H1 (cell line): ENCODE results near the gene TGFBR2. TPM values are rescaled to one million over a fixed set of nuclear protein-coding genes. Genes with fewer than 3 reads are reported as not detected.

ENCODE experiments used
- CTCF ChIA-PET: fragments of 300-600 bp; sonication (Branson Sonifier 250); formaldehyde crosslinking; loops from one replicate; lab custom pipeline; 2021; ENCODE audit not compliant: partially characterized antibody; lab: Charles Lee
- POLR2A ChIA-PET: fragments of 300-600 bp; sonication (Branson Sonifier 250); formaldehyde crosslinking; loops from one replicate; lab custom pipeline; 2021; ENCODE audit warnings: inconsistent platforms; ENCODE audit not compliant: partially characterized antibody; lab: Charles Lee
- DNase-seq, 2 experiments: peaks; one replicate each; pipeline versions ENCODE4 v3.0.0 to v3.0.0-alpha.2; 2010 to 2022; ENCODE audit warnings: low spot score in 2 of 2, low read depth in 1 of 2, mixed read lengths in 1 of 2
- FAIRE-seq: peaks from 2 replicates; lab custom pipeline; 2011; peaks lifted over from hg19 to GRCh38; lab: Jason Lieb, UNC
- H2AFZ ChIP-seq: 2 replicates; pipeline ENCODE4 v1.8.1; 2012; ENCODE audit warnings: low read length, inconsistent platforms
- H2AK5ac ChIP-seq: 2 replicates; pipeline ENCODE4 v1.6.1; 2013; ENCODE audit warnings: low read depth, low read length
- H2BK120ac ChIP-seq: replicated peaks from 2 replicates; pipeline ENCODE3; 2013; ENCODE audit warnings: low read depth, low read length, inconsistent platforms
- H2BK12ac ChIP-seq: 2 replicates; pipeline ENCODE4 v1.6.1; 2013; ENCODE audit warnings: low read depth, low read length
- H2BK15ac ChIP-seq: 2 replicates; pipeline ENCODE4 v1.6.1; 2013; ENCODE audit warnings: low read length
- H2BK20ac ChIP-seq: 2 replicates; pipeline ENCODE4 v1.6.1; 2013; ENCODE audit warnings: low read length
- H2BK5ac ChIP-seq: 2 replicates; pipeline ENCODE4 v1.6.1; 2013; ENCODE audit warnings: low read depth, low read length
- H3K14ac ChIP-seq: 2 replicates; pipeline ENCODE4 v1.6.1; 2013; ENCODE audit warnings: inconsistent platforms; ENCODE audit not compliant: insufficient read length
- H3K18ac ChIP-seq: 2 replicates; pipeline ENCODE4 v1.6.1; 2013; ENCODE audit warnings: low read length; ENCODE audit errors: extremely low read depth
- H3K23ac ChIP-seq: 2 replicates; pipeline ENCODE4 v1.6.1; 2013; ENCODE audit warnings: inconsistent platforms; ENCODE audit not compliant: insufficient read length
- H3K23me2 ChIP-seq: 2 replicates; pipeline ENCODE4 v1.6.1; 2013; ENCODE audit warnings: low read depth, low read length
- H3K27ac ChIP-seq: 2 replicates; pipeline ENCODE4 v1.6.1; 2011; ENCODE audit warnings: low read depth, low read length, inconsistent platforms
- H3K27me3 ChIP-seq, 4 experiments: replicated peaks in 1 of 4; 1 replicate in 1 of 4; 2 replicates in 3 of 4; pipeline versions ENCODE4 v1.6.1 to v1.8.1; 2011 to 2013; ENCODE audit warnings: low read length in 3 of 4, mild to moderate bottlenecking in 3 of 4, inconsistent platforms in 2 of 4, mixed read lengths in 2 of 4, moderate library complexity in 1 of 4; ENCODE audit not compliant: control insufficient read depth in 3 of 4, insufficient read depth in 3 of 4; ENCODE audit errors: extremely low read depth in 1 of 4
- H3K36me3 ChIP-seq, 4 experiments: 2 replicates each; pipeline versions ENCODE4 v1.6.1 to v1.8.1; 2011 to 2013; ENCODE audit warnings: mild to moderate bottlenecking in 4 of 4, low read length in 3 of 4, moderate library complexity in 2 of 4, control low read depth in 1 of 4, inconsistent platforms in 1 of 4; ENCODE audit not compliant: insufficient read depth in 4 of 4, control insufficient read depth in 2 of 4
- H3K4ac ChIP-seq: replicated peaks from 2 replicates; pipeline ENCODE3; 2013; ENCODE audit warnings: low read length, low read depth, mixed read lengths, inconsistent platforms; ENCODE audit not compliant: insufficient read length
- H3K4me1 ChIP-seq, 4 experiments: replicated peaks in 1 of 4; 1 replicate in 1 of 4; 2 replicates in 3 of 4; pipeline versions ENCODE4 v1.6.1 to v1.8.1; 2011 to 2013; ENCODE audit warnings: low read length in 3 of 4, inconsistent platforms in 2 of 4, mixed read lengths in 1 of 4; ENCODE audit not compliant: insufficient read depth in 4 of 4, control insufficient read depth in 3 of 4
- H3K4me2 ChIP-seq, 2 experiments: 2 replicates each; pipeline versions ENCODE4 v1.6.1 to v1.8.1; 2011 to 2013; ENCODE audit warnings: low read depth in 2 of 2, low read length in 2 of 2, control low read depth in 1 of 2, inconsistent platforms in 1 of 2, mild to moderate bottlenecking in 1 of 2; ENCODE audit not compliant: insufficient read depth in 1 of 2
- H3K4me3 ChIP-seq, 4 experiments: fragments of 200-600, 300-600 bp in 1 of 4; sonication (generic), shearing (Covaris generic), sonication (Bioruptor Twin) in 1 of 4; 2 replicates each; pipeline versions ENCODE4 v1.5.1 to v1.8.1; 2011 to 2016; ENCODE audit warnings: low read length in 4 of 4, low read depth in 3 of 4, control low read depth in 2 of 4, inconsistent platforms in 2 of 4, mild to moderate bottlenecking in 2 of 4, mixed read lengths in 1 of 4, moderate library complexity in 1 of 4; ENCODE audit not compliant: insufficient read depth in 2 of 4; ENCODE audit errors: extremely low read depth in 1 of 4
- H3K56ac ChIP-seq: replicated peaks from 2 replicates; pipeline ENCODE3; 2013; ENCODE audit warnings: low read depth, mild to moderate bottlenecking, mixed read lengths, low read length, inconsistent platforms; ENCODE audit not compliant: insufficient read length
- H3K79me1 ChIP-seq: 2 replicates; pipeline ENCODE4 v1.6.1; 2013; ENCODE audit warnings: low read depth, low read length, control low read depth
- H3K79me2 ChIP-seq, 2 experiments: 2 replicates each; pipeline versions ENCODE4 v1.6.1 to v1.8.1; 2012 to 2013; ENCODE audit warnings: low read length in 2 of 2, mild to moderate bottlenecking in 2 of 2, inconsistent platforms in 1 of 2; ENCODE audit not compliant: insufficient read depth in 2 of 2, control insufficient read depth in 1 of 2
- H3K9ac ChIP-seq, 4 experiments: replicated peaks in 1 of 4; 1 replicate in 1 of 4; 2 replicates in 3 of 4; pipeline versions ENCODE4 v1.6.1 to v1.8.1; 2011 to 2013; ENCODE audit warnings: low read depth in 3 of 4, low read length in 3 of 4, control low read depth in 2 of 4, mild to moderate bottlenecking in 2 of 4, moderate library complexity in 2 of 4, inconsistent platforms in 1 of 4; ENCODE audit errors: extremely low read depth in 1 of 4
- H3K9me3 ChIP-seq, 2 experiments: 2 replicates each; pipeline versions ENCODE4 v1.6.1 to v1.8.1; 2012 to 2013; ENCODE audit warnings: mild to moderate bottlenecking in 2 of 2, moderate library complexity in 2 of 2, control low read depth in 1 of 2, inconsistent platforms in 1 of 2, low read depth in 1 of 2, low read length in 1 of 2, mixed read lengths in 1 of 2; ENCODE audit not compliant: insufficient read depth in 2 of 2
- H4K20me1 ChIP-seq, 2 experiments: replicated peaks in 1 of 2; 2 replicates each; pipeline versions ENCODE3 to v1.8.1; 2011 to 2013; ENCODE audit warnings: inconsistent platforms in 2 of 2, low read length in 2 of 2, mild to moderate bottlenecking in 1 of 2; ENCODE audit not compliant: insufficient read depth in 2 of 2, control insufficient read depth in 1 of 2
- H4K5ac ChIP-seq: 2 replicates; pipeline ENCODE4 v1.6.1; 2013; ENCODE audit warnings: low read length, low read depth, mixed read lengths, inconsistent platforms; ENCODE audit not compliant: insufficient read length
- H4K8ac ChIP-seq: 2 replicates; pipeline ENCODE4 v1.8.0; 2013; ENCODE audit warnings: mild to moderate bottlenecking, moderate library complexity, low read length, inconsistent platforms; ENCODE audit not compliant: insufficient read depth; ENCODE audit errors: extremely low read depth
- H4K91ac ChIP-seq: replicated peaks from 2 replicates; pipeline ENCODE3; 2013; ENCODE audit warnings: low read length, mixed read lengths, inconsistent platforms; ENCODE audit not compliant: insufficient read length
- ASH2L ChIP-seq: fragments of 200-600, 300-600 bp; sonication (generic); IDR thresholded peaks from one replicate; pipeline ENCODE4 v1.7.1; 2017; ENCODE audit warnings: low read length
- BCL11A ChIP-seq, 2 experiments: IDR thresholded peaks; one replicate each; pipeline ENCODE4 v1.6.1; 2011; ENCODE audit warnings: low read depth in 2 of 2, low read length in 2 of 2, mild to moderate bottlenecking in 2 of 2
- GTF2F1 ChIP-seq: IDR thresholded peaks from 2 replicates; pipeline ENCODE4 v1.6.1; 2012; ENCODE audit warnings: low read depth, low read length, improper control_type of control experiment, borderline replicate concordance
- MAFK ChIP-seq: IDR thresholded peaks from 2 replicates; pipeline ENCODE4 v1.6.1; 2012; ENCODE audit warnings: low read depth, mild to moderate bottlenecking, improper control_type of control experiment, low read length
- MAX ChIP-seq: IDR thresholded peaks from 2 replicates; pipeline ENCODE4 v1.6.1; 2012; ENCODE audit warnings: inconsistent platforms
- POLR2A ChIP-seq, 2 experiments: IDR thresholded peaks; 1 replicate in 1 of 2; 2 replicates in 1 of 2; pipeline ENCODE4 v1.6.1; 2011; ENCODE audit warnings: low read depth in 2 of 2, low read length in 2 of 2, mild to moderate bottlenecking in 2 of 2; ENCODE audit errors: control extremely low read depth in 1 of 2
- RAD21 ChIP-seq, 2 experiments: IDR thresholded peaks in 1 of 2; conservative IDR thresholded peaks in 1 of 2; 2 replicates each; pipeline ENCODE4 v1.6.1; 2011; ENCODE audit warnings: low read depth in 2 of 2, low read length in 2 of 2, improper control_type of control experiment in 1 of 2, inconsistent platforms in 1 of 2, mild to moderate bottlenecking in 1 of 2, moderate library complexity in 1 of 2
- RNF2 ChIP-seq: fragments of 200-900, 300-1000 bp; sonication (generic); IDR thresholded peaks from 2 replicates; pipeline ENCODE4 v1.7.1; 2016; ENCODE audit warnings: borderline replicate concordance, low read depth, mild to moderate bottlenecking, antibody characterized with exemption, low read length; ENCODE audit not compliant: poor library complexity, severe bottlenecking; ENCODE audit errors: missing control alignments
- TAF1 ChIP-seq: IDR thresholded peaks from 2 replicates; pipeline ENCODE4 v1.6.1; 2011; ENCODE audit warnings: mild to moderate bottlenecking, low read depth, low read length
- USF2 ChIP-seq: IDR thresholded peaks from 2 replicates; pipeline ENCODE4 v1.6.1; 2011; ENCODE audit warnings: low read length, improper control_type of control experiment
- WGBS, 2 experiments: shearing (Covaris generic) in 1 of 2; methylation state at CpG; one replicate each; pipeline versions ENCODE4 v1.1.6 to v1.1.7; 2013 to 2015; ENCODE audit warnings: low lambda C conversion rate in 2 of 2, mixed read lengths in 2 of 2, inconsistent platforms in 1 of 2, low coverage in 1 of 2, missing lambda C conversion rate in 1 of 2; ENCODE audit not compliant: insufficient replicate concordance in 2 of 2, insufficient coverage in 1 of 2, insufficient read length in 1 of 2; ENCODE audit errors: extremely low coverage in 1 of 2, missing lambda C conversion rate in 1 of 2; 5-methylcytosine and 5-hydroxymethylcytosine counted together
- polyA plus RNA-seq, 7 experiments: library from polyadenylated mRNA; depleted of rRNA in 3 of 7; stranded (reverse) in 5 of 7; unstranded in 2 of 7; fragments of >200 nt in 5 of 7; fragments of 200-250 nt in 2 of 7; gene quantifications; 1 replicate in 5 of 7; 2 replicates in 1 of 7; 4 replicates in 1 of 7; pipeline versions ENCODE4 v1.2.1 to v1.2.3, GENCODE V29; 2011 to 2013; ENCODE audit warnings: missing spikeins in 2 of 7, mixed read lengths in 2 of 7
- total RNA-seq: library from RNA; stranded (reverse); fragmentation: NEBNext Ultra II Directional; extraction: Animal tissue kit (Norgen Biotek cat#: 25700); gene quantifications from 2 replicates; pipeline ENCODE4 v1.2.1, GENCODE V29; 2021

Gene TGFBR2
- total and polyA plus RNA-seq, 2 of the 8 experiments (the other 6 are each of a cell fraction or from before 2014, with no cell fraction given), result 4.2 to 7.4 TPM

- Histone ChIP-seq H3K27me3 (no peaks in the 10 kb centered on the region), H4K8ac (no peak overlapping the region), H2BK5ac (peak overlapping the region; percentile 73; the same call in 1 of the 2 replicates), H3K9ac (no peak overlapping the region), H3K4me2 (peak overlapping the region; percentile 47 to 71; a peak in 3 of 4 replicates), H3K23me2 (no peaks in the 10 kb centered on the region), H2BK15ac (0 out of 2 replicates have a peak overlapping the region, but pooled peaks have one; percentile 65), H3K4me3 (peak overlapping the region in 1 of 4 experiments; percentile 2; a peak in 2 of 8 replicates), H3K4me1 (peaks cover 5 to 12% (median 8%) of the 10 kb centered on the region in 4 experiments; a peak in 6 of 7 replicates), H3K36me3 (no peaks in the 10 kb centered on the region; a peak in 1 of 8 replicates), H3K9me3 (no peaks in the 10 kb centered on the region), H2AFZ (no peak overlapping the region), H3K14ac (no peak overlapping the region), H4K91ac (peak overlapping the region; percentile 12), H4K5ac (peak overlapping the region; percentile 21), H2AK5ac (peak overlapping the region; percentile 41; the same call in 1 of the 2 replicates), H3K56ac (no peak overlapping the region), H3K79me2 (peaks cover 0 to 58% of the 10 kb centered on the region in 2 experiments; a peak in 3 of 4 replicates), H2BK20ac (no peak overlapping the region), H3K79me1 (0 out of 2 replicates have a peak, but pooled peaks cover 2% of the 10 kb centered on the region), H2BK12ac (no peak overlapping the region), H3K23ac (no peak overlapping the region), H3K18ac (no peak overlapping the region), H3K4ac (peak overlapping the region; percentile 40), H4K20me1 (no peaks in the 10 kb centered on the region), H3K27ac (no peak overlapping the region), H2BK120ac (peak overlapping the region; percentile 63)
- DNase-seq (no peak), FAIRE-seq (no peak)
- POLR2A ChIA-PET, result no interaction called here
- 60% methylated on average over 4 of the region's 4 CpGs; no CpG with 5 or more reads in 1 of the 2 experiments for WGBS, 2 experiments
- CTCF ChIA-PET, result interaction anchor here (0.6 to 1.7 kb wide), 8 partner anchors 13 to 586 kb away, joined by 3 to 6 read pairs (median 3); no protein-coding TSS in a partner anchor
- no peak for TF ChIP-seq TAF1
- TF ChIP-seq POLR2A (IDR thresholded peaks at IDR 0.05; ENCODE audit: control extremely low read depth in 1 of 2, low read depth in 2 of 2, low read length in 2 of 2), result no peak
- no peak for TF ChIP-seq RNF2
- TF ChIP-seq ASH2L, result no peak
- no peak for TF ChIP-seq RAD21 (IDR thresholded peaks at IDR 0.05 in 1 of 2, conservative IDR thresholded peaks at IDR 0.05 in 1 of 2; ENCODE audit: low read depth in 2 of 2, low read length in 2 of 2)
- no peak for TF ChIP-seq GTF2F1
- TF ChIP-seq BCL11A (IDR thresholded peaks at IDR 0.05; ENCODE audit: low read depth in 2 of 2, low read length in 2 of 2), result no peak
- TF ChIP-seq MAX, result no peak
- no peak for TF ChIP-seq USF2
- no peak for TF ChIP-seq MAFK
Observed at GRCh38 chr3:30628205-30628900, 22.0 kb downstream of the TGFBR2 start.
